Ovary (tissue), 3 donors: Measurements from ENCODE around the gene AMBRA1.

Experiments used
- EP300 ChIP-seq: sonication (generic); formaldehyde crosslinking; IDR thresholded peaks from one replicate; pipeline ENCODE4 v1.6.1; 2017; ENCODE audit warnings: antibody characterized with exemption
- POLR2A ChIP-seq: fragments of 450-650 bp; IDR thresholded peaks from one replicate; pipeline ENCODE4 v1.6.1; 2017; ENCODE audit warnings: antibody characterized with exemption, mild to moderate bottlenecking, moderate library complexity
- TF ChIP-seq, protein P1 (sequence below), 3 donors: fragments of 450-650 bp in 2 of 3; fragments of 200-600 bp in 1 of 3; IDR thresholded peaks; one replicate each; pipeline versions ENCODE4 v1.5.1 to v1.8.0; 2016 to 2022; ENCODE audit warnings: antibody characterized with exemption in 3 of 3, mild to moderate bottlenecking in 1 of 3
- donor health status: DM: no; HTN: no; CAD: no.

GRCh38 chr11:46643531-46643930 lies 49.7 kb upstream of the AMBRA1 start:
- TF ChIP-seq, protein P1, sequence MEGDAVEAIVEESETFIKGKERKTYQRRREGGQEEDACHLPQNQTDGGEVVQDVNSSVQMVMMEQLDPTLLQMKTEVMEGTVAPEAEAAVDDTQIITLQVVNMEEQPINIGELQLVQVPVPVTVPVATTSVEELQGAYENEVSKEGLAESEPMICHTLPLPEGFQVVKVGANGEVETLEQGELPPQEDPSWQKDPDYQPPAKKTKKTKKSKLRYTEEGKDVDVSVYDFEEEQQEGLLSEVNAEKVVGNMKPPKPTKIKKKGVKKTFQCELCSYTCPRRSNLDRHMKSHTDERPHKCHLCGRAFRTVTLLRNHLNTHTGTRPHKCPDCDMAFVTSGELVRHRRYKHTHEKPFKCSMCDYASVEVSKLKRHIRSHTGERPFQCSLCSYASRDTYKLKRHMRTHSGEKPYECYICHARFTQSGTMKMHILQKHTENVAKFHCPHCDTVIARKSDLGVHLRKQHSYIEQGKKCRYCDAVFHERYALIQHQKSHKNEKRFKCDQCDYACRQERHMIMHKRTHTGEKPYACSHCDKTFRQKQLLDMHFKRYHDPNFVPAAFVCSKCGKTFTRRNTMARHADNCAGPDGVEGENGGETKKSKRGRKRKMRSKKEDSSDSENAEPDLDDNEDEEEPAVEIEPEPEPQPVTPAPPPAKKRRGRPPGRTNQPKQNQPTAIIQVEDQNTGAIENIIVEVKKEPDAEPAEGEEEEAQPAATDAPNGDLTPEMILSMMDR (IDR thresholded peaks at IDR 0.05): no peak
- TF ChIP-seq EP300 (no peak), POLR2A (no peak)
